ENCODE measurements around the gene CDH20.

The CDH20 gene

GRCh38 chr18:61575419-61575818, 242.2 kb downstream of the CDH20 start:
- no peak for DNase-seq (ENCODE audit: low spot score)

DNA sequence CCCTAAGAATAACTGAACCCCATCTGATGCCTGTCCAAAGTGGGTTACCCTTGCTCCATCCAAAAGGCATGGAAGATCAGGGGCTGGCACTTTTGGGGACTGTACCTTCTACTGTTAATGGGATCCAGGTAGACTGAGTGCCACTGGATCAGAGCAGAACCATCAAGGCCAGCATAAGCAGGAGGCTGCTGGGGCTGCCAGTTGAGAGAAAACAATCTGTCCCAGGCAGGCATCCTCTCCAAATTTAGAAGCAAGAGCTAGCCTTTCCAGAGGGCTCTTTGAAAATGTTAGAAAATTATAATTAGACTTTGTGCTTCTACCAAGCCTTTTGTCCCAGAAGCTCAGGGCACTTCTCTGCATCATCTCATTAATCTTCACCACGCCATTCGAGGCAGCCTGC, 245.6 kb downstream of the CDH20 start:
- DNase-seq (ENCODE audit: low spot score), result no peak

DNA sequence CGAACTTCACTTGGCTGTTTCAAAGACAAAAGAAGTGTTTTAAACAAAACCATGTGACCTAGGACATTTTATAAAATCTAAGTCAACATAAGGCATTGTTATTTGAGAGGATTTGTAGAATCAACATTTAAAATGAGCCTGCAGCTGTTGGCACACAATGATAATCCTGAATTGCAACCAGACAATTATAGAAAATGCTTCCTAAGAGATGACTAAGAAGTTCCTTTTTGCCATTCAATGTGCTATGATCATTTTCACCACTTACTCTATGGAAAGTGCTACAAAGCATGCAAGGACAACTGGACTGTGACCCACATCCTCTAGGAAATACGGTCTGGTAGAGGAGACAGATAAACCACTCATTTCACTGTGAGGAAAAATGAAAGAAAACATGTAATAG, 246.4 kb downstream of the CDH20 start:
- no peak for DNase-seq (ENCODE audit: low spot score)

GRCh38 chr18:61580046-61580445, 246.8 kb downstream of the CDH20 start:
- DNase-seq (ENCODE audit: low spot score), result no peak

- peak; percentile 93 for DNase-seq (ENCODE audit: low spot score)
These were observed 248.5 kb downstream of the CDH20 start for GRCh38 chr18:61581578-61582201.

DNA sequence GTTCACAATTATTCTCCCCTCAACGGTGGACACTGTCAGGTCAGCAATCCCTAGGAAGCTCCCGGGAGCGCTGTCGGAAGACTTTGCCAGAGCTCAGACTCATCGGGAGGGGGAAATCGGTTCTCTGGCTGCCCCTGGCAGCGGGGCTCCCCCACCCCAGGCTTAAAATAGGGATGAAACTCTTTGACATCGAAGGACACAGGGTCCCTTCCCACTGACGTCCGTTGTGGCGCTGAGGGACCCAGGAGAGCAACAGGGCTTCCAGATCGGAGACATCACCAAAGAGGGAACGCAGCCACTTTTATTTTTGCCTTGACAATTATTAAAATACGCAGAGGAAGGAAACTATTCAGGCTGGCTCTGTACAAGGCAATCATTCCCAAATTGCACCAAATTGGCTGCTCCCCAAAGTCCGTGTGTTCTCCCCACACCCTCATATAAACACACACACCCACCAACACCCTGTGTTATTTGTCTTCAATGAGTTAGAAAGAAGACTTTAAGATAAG, 249.0 kb downstream of the CDH20 start:
- no peak for DNase-seq (ENCODE audit: low spot score)

- DNase-seq (ENCODE audit: low spot score), result no peak
These were observed 250.3 kb downstream of the CDH20 start for GRCh38 chr18:61583548-61583947.

DNA sequence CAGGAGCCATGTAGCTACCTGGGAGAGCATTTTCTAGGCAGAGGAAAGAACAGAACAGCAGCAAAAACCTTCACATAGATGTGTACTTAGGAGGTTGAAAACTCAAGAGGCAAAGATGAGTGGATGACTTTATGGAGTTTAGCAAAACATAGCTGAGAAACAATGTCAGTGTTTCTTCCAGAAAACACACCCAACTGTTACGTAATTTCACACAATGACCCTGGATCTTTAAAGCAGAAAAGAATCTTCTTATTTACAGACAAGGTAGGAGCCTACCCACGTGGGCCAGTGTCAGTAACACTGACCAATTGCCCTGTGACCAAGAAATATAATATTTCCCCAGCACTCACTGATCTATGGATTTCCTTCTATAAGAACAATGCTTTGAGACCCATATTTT, 254.6 kb downstream of the CDH20 start:
- DNase-seq (ENCODE audit: low spot score), result no peak

DNA sequence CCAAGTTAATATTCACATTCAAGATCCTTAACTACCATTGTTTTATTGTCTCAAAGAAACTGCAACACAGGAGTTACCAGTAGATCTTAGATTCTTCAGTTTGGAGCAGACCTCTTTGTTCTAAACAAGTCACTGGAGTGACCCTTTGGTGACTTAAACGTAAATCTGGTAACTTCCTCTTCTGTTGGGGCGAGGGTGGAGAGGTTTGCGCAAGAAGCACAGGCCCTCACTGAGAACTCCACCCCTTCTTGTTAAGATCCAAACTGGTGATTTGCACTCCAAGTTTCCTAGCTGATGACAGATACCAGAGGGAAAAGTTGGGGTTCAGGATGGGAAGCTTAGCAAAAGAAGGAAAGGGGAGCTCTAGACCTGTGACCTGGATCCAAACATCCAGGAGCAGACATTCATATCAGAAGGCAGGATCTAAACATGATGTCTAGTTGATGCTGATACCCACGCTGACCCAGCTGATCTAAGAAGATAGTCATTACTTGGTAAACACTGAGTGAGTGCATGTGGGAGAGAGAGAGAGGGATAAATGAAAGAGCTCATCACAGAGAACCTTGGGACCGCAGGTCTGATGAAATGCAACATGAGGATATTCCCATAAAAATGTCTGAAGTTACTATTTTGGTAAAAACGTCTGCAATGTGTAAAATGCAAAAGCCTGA, 256.0 kb downstream of the CDH20 start:
- DNase-seq (ENCODE audit: low spot score), result no peak

DNA sequence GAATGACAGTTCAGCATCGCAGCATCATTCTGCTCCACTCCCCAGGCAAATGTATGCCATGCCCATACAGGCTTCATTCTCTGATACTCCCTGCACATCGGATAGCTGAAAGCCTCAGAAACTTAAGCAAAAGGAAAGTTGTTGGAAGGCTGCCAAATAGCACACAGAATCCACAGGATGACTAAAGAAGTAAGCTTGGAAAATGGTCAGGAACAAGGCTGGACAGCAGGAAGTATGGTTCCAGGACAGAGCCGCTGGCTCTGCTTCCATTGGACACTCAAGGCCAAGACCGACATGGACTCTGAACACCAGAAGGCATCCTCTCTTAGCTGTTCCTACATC, 256.5 kb downstream of the CDH20 start:
- no peak for DNase-seq (ENCODE audit: low spot score)

DNA sequence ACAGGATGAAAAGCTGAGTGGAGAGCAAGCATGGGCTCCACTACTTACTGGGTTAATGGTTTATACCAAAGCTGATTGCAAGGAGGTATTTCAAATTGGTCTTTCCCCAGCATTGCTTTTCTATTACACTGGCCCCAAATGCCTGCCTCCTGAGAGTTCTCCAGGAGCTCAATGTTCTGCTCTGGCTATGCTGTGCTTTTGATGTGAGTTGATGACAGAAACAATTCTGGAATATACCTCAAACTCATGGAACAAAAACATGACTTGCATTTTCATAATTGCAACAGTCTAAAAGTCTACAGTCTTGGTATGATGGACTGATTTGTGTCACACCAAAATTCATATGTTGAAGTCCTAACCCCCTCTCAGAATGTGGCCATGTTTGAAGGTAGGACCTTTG, 258.0 kb downstream of the CDH20 start:
- no peak for DNase-seq (ENCODE audit: low spot score)

DNA sequence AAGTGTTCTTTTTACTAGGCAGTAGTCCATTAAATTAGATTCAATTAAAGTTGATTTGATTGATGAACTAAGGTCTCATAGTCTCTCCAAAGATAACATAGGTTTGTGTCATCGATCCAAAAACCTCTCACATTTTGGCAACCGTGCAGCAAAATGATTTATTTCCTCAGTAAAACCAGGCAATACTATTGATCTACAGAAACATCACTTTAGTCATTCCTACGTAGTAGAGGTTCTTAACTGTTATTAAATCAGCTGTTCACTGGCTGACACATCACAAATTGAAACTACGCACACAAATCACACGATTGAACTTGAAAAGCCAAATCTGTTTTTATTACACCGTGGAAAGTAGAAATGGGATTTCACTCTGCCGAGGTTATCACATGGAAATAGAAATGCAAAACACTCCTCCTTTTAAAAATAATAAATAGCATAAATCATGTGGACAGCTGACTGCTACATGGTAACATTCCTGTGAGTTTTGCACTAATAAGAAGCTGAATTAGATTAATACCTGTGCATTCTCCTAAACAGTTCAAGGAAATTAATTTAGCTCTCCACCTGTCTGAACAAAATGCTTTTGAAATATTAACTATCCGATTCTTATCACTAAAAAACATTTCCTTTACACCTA, 262.5 kb downstream of the CDH20 start:
- no peak for DNase-seq (ENCODE audit: low spot score)

DNA sequence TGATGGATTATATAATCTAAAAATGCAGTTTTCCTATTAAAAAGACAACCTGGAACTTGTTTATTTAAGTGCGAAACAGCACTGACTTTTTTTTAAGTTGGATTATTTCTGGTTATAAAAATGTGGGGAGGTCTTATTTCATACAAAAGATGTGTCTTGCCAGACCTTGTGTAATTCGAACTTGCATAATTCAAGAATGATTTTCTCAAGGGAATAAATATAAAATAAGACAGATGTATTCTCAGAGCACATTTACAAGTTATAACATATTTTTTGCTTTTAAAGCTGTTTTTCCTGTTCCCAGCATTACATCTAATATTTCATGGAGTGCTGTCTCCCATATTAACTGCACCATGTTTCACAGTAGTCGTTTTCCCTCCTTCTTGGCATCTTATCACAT, 263.1 kb downstream of the CDH20 start:
- no peak for DNase-seq (ENCODE audit: low spot score)

DNA sequence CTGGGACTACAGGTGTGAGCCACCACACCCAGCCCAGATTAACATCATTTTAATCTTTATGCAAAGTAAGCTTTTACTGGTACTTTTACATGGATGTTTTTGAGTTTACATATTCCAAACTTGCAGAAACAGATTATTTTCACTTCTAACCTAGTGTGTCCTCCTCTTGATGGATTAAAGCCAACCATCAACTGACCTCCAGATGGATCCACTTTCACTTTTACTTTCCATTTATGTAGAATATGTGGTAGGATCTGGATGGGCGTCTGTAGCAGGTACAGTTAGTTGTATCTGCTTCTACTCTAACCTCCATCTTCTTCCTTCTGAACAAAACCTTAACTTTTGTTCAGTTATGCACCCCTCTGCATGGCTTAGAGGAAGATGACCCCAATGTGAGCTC, 264.1 kb downstream of the CDH20 start:
- DNase-seq (ENCODE audit: low spot score), result no peak

DNA sequence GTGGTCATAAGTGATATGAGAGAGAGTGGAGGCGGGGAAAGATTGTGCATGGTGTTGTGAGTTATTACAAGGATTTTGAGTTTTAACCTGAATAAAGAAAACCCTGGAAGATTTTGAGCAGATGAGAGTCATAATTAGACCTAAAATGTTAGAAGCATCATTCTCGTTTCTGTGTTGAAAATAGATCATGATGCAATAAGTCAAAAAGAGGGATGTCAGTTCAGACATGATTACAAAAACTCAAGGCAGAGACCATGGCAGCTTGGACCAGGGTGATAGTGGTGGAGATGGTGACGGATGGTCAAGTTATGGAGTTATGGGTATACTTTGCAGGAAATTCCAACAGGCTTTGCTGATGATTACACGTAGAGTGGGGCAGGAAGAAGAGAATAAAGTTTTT, 267.2 kb downstream of the CDH20 start:
- DNase-seq (ENCODE audit: low spot score), result no peak

DNA sequence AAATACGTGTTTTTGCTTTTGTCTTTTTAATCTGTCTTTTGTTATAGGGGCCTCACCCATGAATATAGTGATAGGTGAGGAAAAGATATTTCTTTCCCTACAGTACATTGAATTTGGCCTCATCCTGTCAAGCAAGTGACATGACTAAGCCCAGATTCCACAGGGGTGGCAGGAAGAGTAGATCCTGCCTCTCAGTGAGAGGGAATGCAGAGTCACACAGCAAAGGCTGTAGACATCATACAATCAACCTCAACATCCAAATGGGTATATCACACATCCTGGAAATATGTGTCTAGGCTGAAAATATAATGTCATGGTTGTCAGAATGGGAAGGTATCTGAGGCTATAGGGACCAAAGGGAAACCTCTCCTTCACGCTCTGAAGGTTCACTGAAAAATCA, 269.6 kb downstream of the CDH20 start:
- DNase-seq (ENCODE audit: low spot score), result no peak

Measured in ecto neural progenitor cell (in vitro differentiated cells).